ENCODE results near the gene CRYBB1.

The CRYBB1 gene

DNA sequence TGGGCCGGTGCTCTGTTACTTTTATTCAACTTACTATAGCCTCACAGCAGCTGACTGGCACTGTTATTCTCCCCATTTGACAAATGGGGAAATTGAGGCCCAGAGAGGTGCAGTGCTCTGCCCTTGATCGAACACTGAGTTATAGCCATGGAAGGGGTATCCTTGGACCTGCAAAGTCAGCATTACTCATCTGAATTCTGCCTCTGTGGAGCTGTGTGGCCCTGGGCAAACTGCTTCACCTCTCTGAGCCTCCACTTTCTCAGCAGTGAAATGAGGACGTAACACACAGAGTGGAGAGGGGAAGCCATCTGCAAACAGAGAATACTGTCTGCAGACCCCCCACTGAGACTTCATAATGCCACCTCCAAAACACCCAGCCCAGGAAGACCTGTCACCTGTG, 53.2 kb downstream of the CRYBB1 start:
- TF ChIP-seq, protein P1, sequence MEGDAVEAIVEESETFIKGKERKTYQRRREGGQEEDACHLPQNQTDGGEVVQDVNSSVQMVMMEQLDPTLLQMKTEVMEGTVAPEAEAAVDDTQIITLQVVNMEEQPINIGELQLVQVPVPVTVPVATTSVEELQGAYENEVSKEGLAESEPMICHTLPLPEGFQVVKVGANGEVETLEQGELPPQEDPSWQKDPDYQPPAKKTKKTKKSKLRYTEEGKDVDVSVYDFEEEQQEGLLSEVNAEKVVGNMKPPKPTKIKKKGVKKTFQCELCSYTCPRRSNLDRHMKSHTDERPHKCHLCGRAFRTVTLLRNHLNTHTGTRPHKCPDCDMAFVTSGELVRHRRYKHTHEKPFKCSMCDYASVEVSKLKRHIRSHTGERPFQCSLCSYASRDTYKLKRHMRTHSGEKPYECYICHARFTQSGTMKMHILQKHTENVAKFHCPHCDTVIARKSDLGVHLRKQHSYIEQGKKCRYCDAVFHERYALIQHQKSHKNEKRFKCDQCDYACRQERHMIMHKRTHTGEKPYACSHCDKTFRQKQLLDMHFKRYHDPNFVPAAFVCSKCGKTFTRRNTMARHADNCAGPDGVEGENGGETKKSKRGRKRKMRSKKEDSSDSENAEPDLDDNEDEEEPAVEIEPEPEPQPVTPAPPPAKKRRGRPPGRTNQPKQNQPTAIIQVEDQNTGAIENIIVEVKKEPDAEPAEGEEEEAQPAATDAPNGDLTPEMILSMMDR (conservative IDR thresholded peaks at IDR 0.05; ENCODE audit: low read depth, low read length), result no peak
- DNase-seq (ENCODE audit: low read depth), result no peak
- no peak overlapping the region for H3K4me3 ChIP-seq (ENCODE audit: low read depth, low read length)

DNA sequence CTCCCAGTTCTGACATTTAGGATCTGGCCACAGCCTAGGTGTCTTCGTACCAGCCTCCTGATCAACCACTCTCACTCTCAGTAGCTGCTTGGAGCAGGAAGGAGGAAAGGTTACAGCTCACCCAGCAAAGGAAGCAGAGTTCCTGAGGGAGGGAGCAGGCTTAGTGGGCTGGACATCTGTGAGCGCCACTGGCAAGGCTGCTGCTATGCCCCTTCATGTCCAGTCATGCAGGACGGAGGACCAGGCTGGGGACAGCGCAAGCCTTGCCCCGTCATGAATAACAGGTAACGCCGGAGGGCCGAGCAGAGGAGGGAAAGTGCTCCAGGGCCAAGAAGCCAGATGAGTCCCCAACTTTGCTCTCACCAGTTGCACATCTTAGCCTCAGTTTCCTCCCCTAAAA, 53.6 kb downstream of the CRYBB1 start:
- TF ChIP-seq, protein P1 (conservative IDR thresholded peaks at IDR 0.05; ENCODE audit: low read depth, low read length), result no peak
- H3K4me3 ChIP-seq (ENCODE audit: low read depth, low read length), result no peak overlapping the region
- no peak for DNase-seq (ENCODE audit: low read depth)

DNA sequence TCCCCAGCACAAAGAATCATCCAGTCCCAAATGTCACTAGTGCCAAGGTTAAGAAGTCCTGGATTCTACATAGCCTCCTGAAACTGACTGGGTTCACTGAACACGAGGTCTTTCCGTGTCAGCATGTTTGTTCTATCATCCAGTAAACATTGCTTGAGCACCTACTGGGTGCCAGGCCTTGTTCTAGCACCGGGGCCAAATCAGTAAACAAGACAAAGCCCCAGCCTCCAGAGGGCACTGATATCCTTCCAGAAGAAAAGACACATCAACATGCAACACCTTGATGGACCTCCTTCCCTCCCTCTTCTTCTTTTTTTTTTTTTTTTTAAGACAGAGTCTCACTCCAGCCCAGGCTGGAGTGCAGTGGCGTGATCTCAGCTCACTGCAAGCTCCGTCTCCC, 54.8 kb downstream of the CRYBB1 start:
- DNase-seq (ENCODE audit: low read depth), result no peak
- H3K4me3 ChIP-seq (ENCODE audit: low read depth, low read length), result no peak overlapping the region
- TF ChIP-seq, protein P1 (conservative IDR thresholded peaks at IDR 0.05; ENCODE audit: low read depth, low read length), result peak; percentile 7

DNA sequence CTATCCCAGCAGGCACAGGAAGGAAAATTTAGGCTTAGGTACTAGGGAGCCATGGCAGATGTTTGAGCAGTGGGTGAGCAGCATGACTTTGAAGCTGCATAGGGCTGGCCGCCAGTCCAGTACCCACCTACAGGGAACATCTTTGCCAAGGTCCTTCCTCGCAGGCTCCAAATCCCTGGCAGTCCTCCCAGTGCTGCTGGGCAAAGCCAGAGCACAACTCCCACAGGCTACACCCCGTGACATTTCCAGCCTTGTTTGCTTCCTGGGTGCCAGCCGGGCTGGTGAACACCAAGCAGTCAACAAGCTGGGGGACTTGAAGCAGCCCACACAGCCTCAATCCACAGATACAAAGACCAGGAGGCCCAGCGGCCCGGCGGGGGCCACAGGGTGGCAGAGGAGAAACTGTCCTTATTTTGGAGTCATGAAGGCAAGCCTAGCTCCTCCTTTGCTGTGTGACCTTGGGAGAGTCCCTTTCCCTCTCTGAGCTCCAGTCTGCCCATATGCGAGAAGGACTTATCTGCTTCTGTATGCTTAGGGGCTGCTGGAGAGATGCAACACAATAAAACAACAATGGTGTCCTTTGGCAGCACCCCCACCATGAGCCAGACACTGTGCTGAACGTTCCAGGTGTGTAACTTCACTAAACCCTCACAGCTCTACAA, 55.9 kb downstream of the CRYBB1 start:
- no peak for DNase-seq (ENCODE audit: low read depth)
- TF ChIP-seq, protein P1 (conservative IDR thresholded peaks at IDR 0.05; ENCODE audit: low read depth, low read length), result no peak
- no peak overlapping the region for H3K4me3 ChIP-seq (ENCODE audit: low read depth, low read length)

DNA sequence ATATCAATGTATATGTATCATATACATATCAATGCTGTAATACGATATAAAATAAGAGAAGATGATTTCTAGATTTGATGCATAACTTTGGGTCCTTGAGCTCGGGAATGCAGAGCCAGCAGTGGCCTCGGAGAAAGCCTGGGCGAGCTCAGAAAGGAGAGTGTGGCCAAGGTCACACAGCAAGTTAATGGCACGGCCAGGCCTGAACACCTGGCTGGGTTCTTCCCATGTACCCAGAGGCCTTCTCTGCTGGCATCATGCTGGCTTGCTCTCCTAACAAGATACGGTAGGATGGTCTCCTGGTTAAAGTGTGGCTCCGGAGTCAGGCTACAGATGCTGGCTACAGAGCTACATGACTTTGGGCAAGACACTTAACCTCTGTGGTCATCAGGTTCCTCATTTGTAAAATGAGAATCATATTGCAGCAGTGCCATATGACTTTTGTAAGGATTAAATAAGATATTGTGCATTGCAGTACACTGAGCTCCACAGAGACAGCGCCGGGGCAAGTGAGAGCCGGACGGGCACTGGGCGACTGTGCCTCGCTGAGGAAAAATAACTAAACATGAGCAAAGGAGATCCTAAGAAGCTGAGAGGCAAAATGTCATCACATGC, 57.8 kb downstream of the CRYBB1 start:
- no peak overlapping the region for H3K4me3 ChIP-seq (ENCODE audit: low read depth, low read length)
- TF ChIP-seq, protein P1 (conservative IDR thresholded peaks at IDR 0.05; ENCODE audit: low read depth, low read length), result no peak
- no peak for DNase-seq (ENCODE audit: low read depth)

DNA sequence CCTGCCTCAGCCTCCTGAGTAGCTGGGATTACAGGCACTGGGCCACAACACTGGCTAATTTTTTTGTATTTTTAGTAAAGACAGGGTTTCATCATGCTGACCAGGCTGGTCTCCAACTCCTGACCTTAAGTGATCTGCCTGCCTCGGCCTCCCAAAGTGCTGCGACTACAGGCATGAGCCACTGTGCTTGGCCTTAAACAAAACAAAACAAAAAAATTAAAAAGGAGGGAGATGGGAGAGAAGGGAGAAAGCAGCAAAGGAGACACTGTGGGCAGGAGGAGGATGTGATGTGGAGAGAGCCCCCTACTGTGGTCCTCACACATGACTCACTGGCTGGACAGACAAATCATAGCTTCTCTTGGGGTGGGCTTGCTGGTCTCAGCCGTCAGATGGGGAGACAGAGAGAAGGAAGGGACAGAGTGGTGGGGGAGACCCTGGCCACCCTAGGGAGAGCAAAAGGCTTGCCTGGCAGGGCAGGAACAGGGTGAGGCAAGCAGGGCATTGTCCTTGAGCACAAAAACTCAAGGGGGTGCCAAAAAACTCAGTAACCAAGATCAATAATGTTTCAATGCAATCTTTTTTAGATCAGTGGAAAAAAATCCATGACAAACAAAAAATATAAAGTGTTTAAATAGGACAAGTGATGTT, 59.5 kb downstream of the CRYBB1 start:
- DNase-seq (ENCODE audit: low read depth), result peak; percentile 58
- H3K4me3 ChIP-seq (ENCODE audit: low read depth, low read length), result no peak overlapping the region
- TF ChIP-seq, protein P1 (conservative IDR thresholded peaks at IDR 0.05; ENCODE audit: low read depth, low read length), result peak; percentile 26

Data from choroid plexus epithelial cell (primary cell).